ENCODE measurements around the gene CAAP1.
"Not testable (repeated sequence)": the region's sequence is repeated elsewhere in the genome, so short reads cannot be mapped to it uniquely, and the experiment has no call there.

Gene CAAP1, protein sequence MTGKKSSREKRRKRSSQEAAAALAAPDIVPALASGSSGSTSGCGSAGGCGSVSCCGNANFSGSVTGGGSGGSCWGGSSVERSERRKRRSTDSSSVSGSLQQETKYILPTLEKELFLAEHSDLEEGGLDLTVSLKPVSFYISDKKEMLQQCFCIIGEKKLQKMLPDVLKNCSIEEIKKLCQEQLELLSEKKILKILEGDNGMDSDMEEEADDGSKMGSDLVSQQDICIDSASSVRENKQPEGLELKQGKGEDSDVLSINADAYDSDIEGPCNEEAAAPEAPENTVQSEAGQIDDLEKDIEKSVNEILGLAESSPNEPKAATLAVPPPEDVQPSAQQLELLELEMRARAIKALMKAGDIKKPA

DNA sequence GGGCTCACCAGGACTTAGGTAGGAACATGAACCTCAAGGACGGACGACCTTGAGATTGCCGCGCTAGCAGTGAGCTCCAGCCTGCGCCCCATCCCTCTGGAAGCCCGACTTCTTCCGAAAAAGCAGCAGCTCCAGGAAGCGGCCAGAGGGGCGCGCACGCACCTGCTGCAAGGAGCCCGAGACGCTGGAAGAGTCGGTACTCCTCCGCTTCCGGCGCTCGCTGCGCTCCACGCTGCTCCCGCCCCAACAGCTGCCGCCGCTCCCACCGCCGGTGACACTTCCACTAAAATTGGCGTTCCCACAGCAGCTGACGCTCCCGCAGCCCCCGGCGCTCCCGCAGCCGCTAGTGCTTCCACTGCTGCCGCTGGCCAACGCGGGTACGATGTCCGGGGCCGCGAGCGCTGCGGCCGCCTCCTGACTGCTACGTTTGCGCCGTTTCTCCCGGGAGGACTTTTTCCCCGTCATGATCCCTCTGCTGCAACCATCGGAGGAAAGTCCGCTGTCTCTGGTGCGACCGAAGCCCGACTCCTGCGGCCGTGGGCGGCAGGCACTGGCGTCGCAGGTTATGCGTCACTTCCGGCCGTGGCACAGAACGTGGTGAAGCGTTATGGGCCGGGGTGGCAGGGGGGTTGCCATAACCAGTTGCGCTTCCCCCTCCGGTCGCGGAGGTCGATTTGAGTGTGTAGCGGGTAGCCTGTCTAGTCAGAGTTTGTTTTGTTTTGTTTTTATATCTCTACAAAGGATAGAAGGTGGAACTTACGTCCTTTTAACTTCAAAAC, at the start of gene CAAP1:
CAAP1 (minus strand) TSS at position 552 of the 779 bp plus-strand sequence; CDS start at position 465, 87 bp downstream.
- DNase-seq (ENCODE audit: low read depth in 2 of 2), result peak; percentile 89 to 94

DNA sequence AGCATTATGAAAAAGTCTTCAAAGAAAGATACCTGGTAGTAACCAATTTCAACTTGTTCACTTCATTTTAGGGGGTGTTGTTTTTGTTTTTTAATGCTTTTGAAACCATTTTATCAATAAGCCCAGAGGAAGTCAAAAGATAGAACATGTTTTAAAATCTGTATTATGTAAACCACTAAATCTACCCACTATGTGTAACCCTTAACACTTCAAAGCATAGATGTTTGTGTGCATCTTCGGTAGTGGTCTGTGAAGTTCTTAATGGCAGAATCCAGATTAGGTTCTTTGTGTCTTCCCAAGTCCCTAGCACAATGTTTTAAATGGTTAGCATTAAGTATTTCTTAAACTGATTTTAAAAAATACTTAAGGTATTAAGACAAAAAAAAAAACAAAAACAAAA, 48.2 kb upstream of the CAAP1 start:
- DNase-seq (ENCODE audit: low read depth in 2 of 2), result no peak

DNA sequence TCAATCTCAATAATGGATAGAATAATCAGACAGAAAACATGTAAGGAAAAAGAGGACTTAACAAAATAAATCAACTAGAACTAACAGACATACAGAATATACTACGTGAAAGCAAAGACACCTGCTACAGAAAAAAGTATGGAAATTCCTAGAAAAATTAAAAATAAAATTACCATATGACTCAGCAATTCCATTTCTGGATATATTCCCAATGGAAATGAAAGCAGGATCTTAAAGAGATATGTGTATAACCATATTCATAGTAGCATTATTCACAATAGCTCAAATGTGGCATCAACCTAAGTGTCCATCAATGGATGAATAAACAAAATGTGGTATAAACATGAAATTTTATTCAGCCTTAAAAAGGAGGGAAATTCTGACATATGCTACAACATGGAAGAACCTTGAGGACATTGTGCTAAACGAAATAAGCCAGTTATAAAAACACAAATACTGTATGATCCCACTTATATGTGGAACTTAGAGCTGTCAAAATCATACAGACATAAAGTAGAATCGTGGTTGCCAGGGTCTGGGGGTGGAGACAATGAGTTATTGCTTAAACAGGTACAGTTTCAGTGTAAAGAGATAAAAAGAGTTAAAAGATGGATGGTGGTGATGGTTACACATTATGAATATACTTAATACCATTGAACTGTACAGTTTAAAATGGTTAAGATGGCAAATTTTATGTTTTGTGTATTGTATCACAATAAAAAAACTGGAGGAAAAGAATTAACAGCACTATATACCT, 47.5 kb upstream of the CAAP1 start:
- DNase-seq (ENCODE audit: low read depth in 2 of 2), result no peak

DNA sequence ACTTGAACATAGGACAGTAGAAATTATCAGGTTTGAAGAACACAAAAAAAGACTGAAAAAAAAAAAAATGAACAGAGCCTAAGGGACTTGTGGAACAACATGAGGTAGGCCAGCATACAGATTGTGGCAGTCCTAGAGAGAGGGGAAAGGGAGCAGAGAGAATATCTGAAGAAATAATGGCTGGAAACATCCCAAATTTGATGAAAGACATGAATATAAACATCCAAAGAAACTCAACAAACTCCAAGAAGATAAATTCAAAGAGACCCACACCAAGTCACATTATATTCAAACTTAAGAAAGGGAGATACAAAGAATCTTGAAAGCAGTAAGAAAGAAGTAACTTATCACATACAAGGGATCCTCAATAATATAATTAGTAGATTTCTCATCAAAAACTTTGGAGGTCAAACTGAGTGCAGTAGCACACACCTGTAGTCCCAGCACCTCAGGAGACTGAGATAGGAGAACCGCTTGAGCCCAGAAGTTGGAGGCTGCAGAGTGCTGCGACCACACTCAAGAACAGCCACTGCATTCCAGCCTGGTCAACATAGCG, 45.3 kb upstream of the CAAP1 start:
- DNase-seq (ENCODE audit: low read depth in 2 of 2), result no peak

DNA sequence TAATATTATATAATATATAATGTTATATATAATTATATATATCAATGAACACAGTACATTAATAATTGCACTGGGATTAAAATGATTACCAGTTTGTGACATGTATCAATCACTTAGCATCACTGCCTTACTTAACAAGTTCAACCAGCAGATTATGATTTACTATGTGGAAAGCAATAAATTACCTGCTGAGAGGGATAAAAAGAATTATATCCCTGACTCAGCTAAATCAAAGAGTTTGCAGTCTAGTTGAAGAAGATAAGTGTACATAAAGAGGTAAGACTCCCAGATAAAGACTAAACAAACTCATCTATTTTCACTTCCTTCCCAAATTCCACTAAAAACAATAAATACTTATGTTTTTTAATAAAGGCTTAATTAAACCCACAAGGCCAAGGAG, 43.2 kb upstream of the CAAP1 start:
- DNase-seq (ENCODE audit: low read depth in 2 of 2), result no peak

DNA sequence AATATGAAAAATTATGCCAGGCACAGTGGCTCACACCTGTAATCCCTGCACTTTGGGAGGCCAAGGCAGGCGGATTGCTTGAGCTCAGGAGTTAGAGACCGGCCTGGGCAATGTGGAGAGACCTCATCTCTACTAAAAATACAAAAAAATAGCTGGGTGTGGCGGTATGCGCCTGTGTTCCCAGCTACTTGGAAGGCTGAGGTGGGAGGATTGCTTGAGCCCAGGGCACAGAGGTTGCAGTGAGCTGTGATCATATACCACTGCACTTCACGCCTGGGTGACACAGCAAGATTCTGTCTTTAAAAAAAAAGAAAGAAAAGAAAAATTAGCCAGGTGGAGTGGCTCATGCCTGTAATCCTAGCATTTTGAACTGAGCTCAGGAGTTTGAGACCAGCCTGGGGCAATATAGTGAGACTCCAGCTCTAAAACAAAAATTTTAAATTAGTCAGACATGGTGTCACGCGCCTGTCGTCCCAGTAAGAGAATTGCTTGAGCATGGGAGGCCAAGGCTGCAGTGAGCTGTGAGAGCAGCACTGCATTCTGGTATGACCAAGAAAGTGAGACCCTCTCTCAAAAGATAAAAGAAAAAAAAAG, 36.4 kb upstream of the CAAP1 start:
- no peak for DNase-seq (ENCODE audit: low read depth in 2 of 2)

DNA sequence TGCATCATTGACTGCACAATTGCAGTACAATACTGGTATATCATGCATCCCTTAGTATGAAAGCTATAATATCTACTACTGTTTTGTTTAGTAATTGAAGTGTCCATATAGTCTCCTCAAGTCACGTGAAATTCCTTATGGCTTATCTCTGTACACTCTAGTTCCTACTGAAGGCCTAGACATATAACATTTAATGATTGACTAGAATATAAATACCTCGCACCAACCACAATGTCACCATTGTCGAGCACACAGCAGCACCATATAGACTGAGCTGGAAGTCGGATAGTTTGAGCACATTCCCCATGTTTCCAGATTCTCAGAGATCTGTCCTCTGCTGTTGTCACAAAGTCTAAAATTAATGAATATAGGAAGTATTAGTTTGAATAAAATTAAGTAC, 33.0 kb upstream of the CAAP1 start:
- no peak for DNase-seq (ENCODE audit: low read depth in 2 of 2)

DNA sequence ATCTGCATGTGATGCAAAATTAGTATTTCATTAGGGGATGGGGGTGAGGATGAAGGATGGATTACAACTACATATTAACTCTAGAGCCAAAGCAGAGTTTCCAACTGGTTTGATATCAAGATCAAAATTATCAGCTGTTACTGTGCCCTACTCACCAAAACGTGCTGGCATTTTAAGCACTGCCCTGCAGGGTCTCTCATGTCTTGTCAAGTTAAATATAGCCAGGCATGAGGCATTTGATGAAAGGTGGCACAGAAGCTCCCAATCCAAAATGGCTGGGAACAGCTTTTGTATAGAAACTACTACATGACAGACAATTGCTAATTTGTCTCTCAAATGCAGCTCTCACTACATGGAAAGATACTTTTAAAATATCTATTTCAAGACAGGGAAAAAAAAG, 27.1 kb upstream of the CAAP1 start:
- DNase-seq (ENCODE audit: low read depth in 2 of 2), result no peak

DNA sequence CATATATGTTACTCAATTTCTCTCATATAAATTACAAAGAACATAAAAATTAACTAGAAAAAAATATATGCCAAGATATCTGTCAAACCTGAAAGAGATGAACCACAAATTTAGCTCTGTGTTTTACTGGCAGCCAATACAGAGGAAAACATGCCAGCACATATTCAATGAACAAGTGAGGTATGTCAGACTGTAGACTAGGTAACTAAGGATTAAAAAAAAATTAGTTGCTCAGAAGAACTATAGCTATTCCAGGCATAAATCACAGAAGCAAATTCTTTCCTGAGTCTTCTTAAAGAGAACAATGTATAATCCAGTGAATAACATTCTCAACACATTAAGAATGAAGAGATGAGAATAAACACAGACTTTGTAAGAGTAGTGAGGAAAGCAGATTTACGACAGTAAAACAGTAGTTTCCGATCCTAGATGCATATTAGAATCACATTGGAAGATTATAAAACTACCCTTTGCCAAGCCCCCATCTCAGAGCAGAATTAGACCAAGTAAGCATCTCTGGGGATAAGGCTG, 20.6 kb upstream of the CAAP1 start:
- no peak for DNase-seq (ENCODE audit: low read depth in 2 of 2)

DNA sequence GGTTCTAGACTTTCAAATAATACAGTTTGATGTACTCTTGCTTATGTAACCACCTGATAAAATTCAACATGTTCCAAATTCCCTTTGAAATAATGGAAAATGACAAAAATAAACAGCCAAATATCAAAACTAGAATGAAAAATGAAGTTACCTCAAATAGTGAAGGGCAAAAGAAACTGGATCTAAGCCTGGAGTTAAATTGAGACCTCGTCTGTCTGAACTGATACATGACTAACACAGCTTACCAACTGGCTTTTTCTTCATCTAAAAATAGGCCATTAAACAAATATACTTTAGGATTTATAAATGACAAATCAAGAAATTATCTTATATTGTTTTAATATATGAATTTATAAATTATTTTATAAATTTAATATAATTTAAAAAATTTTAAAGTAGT, 12.1 kb upstream of the CAAP1 start:
- no peak for DNase-seq (ENCODE audit: low read depth in 2 of 2)

DNA sequence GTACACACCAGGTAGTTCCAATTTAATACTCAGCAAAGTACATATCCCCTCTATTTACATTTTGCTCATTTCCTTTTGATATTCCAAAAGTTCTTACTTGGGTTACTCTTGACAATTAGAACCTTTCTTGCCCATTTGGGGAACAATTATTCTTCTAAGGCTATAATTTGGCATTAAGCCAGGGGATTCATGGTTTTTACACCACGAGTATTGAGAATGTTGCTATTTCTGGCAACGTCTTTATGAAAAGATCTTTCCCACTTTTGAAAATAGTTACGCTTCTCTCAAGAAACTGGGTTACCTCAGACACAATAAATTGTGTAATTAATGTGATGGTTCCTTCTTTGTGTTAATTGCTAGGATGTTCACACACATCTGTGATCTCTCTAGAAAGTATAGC, 11.5 kb upstream of the CAAP1 start:
- no peak for DNase-seq (ENCODE audit: low read depth in 2 of 2)

DNA sequence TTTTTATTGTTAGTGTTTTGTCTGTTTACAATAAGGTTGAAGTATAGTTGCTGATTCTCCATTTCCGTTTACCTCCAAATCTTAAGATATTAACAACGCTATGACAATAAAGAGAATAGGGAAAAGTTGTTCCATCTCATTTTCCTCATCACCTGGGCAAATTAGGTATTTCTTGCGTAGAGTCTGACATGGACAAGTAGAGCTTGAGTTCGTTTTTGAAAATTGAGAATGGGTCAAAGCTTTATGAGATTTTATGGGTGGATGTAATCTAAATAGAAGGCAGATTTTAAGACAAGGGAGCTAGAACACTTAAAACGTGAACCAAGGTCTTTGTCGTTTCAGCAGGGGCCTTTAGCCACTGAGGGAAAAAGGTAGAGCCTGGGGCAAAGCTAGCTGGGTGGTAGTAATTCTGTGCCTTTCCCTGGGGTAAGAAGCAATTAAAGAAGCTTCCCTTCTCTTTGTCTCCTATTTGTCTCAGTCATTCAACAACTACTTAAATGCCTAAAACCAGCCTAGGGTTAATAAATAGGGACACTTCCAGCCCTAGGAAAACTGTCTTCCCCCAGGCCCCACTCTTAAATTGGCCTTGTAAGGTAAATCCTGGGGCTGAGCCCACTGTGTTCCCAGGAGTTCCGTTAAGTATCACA, 551 bp upstream of the CAAP1 start:
- no peak for DNase-seq (ENCODE audit: low read depth in 2 of 2)

DNA sequence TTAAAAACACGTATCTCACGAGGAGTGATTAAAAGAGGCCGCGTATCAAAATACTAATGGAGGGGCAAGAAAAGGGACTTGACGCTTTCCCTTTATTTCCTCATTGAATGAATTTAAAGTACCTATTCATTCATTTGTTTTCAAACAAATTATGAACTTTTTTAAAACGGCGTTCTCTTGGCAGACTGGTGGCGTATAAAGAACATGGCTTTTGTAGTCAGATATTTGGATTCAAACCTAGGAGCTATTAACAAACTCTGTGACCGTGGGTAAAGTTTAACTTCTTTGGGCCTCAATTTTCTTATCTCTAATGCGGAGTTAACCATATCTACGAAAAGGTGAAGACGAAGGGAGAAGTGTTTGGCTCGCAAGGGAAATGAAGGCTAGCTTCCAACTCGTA, 876 bp downstream of the CAAP1 start:
- DNase-seq (ENCODE audit: low read depth in 2 of 2), result no peak

DNA sequence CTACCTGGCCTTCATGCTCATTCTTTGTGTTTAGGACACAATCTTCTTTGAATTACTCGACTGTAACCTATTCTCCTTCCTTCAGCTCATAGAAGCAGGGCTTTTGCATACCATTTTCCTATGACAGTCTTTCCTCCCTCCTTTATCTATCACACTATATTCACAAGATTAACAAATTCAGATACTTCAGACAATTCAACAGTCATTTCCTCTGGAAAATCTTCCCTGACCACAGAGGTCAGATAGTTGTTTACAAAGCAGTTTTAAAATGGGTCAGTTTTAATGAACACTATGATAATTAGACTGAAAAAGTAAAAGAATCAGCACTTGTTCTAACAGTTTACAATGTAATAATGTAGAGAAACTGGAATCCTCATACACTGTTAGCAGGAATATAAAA, 4.3 kb downstream of the CAAP1 start:
- no peak for DNase-seq (ENCODE audit: low read depth in 2 of 2)

DNA sequence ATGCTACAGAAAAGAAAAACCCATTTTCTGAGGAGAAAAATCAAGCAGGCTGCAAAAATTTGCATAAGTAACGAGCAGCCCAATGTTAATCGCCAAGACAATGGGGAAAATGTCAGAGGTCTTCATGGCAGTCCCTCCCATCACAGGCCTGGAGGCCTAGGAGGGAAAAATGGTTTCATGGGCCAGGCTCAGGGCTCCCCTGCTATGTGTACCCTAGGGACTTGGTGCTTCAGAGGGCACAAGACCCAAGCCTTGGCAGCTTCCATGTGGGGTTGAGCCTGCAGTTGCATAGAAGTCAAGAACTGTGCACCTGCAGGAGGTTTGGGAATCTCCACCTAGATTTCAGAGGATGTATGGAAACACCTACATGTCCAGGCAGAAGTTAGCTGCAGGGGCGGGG, 10.4 kb downstream of the CAAP1 start:
- DNase-seq (ENCODE audit: low read depth in 2 of 2), result no peak

DNA sequence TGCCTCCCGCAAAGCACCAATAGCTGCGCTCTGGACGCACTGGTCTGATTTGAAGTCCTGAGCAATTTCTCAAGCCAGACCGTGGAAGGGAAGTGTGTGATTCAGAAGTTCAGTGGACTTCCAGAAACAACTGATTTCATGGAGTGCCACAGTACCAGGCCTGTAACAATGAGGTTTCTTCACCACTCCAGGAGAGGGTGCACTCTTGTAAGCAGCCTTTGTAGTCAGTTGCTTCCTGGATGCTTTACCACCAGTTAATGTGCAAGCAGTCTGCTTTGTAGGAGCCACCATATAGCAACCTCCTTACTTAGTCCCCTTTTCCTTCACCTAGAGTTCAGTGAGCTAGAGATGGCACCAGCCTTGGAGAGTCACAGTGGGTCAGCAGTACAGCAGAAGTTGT, 12.3 kb downstream of the CAAP1 start:
- DNase-seq (ENCODE audit: low read depth in 2 of 2), result no peak

DNA sequence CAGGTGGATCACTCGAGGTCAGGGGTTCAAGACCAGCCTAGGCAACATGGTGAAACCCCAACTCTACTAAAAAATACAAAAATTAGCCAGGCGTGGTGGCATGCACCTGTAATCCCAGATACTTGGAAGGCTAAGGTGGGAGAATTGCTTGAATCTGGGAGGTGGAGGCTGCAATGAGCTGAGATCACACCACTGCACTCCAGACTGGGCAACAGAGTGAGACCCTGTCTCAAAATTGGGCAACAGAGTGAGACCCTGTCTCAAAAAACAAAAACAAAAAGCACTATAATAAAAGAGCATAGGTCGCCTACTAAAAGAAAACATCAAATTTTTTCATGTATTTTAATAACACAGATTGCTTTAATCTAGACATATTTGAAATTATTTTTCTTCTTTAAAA, 17.4 kb downstream of the CAAP1 start:
- DNase-seq (ENCODE audit: low read depth in 2 of 2), result not testable (repeated sequence)

DNA sequence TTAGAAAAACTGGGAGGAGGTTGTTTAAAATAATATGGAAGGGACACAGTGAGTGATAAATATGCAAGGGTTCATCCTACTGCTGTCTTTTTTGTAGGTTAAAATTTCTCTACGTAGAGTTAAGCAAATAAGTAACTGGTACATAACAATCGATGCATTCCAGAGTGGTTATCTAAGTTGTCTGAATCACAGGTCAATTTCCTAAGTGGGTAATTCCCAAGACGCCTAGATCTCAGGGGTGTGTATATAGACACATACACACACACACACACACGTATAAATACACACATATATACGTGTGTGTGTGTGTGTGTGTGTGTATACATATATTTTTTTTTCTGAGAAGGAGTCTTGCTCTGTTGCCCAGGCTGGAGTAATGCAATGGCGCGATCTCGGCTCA, 22.3 kb downstream of the CAAP1 start:
- no peak for DNase-seq (ENCODE audit: low read depth in 2 of 2)

DNA sequence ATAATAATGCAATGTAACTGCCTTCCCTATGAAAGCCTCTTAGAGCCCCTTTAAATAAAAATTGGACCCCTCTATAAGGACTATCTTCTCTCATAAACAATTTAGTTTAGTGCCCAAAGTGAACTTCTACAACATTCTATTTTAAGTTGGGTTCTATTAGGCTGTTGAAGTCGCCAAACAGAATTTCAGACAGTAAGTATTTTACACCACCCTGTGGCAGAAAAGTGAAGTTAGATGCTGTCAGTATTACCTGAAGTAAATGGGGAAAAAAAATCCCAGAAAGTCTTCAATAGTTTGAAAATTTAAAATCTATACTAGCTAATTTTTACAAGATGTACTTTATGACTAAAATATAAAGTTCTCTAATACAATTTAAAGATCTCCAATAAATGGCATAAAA, 29.5 kb downstream of the CAAP1 start:
- no peak for DNase-seq (ENCODE audit: low read depth in 2 of 2)

DNA sequence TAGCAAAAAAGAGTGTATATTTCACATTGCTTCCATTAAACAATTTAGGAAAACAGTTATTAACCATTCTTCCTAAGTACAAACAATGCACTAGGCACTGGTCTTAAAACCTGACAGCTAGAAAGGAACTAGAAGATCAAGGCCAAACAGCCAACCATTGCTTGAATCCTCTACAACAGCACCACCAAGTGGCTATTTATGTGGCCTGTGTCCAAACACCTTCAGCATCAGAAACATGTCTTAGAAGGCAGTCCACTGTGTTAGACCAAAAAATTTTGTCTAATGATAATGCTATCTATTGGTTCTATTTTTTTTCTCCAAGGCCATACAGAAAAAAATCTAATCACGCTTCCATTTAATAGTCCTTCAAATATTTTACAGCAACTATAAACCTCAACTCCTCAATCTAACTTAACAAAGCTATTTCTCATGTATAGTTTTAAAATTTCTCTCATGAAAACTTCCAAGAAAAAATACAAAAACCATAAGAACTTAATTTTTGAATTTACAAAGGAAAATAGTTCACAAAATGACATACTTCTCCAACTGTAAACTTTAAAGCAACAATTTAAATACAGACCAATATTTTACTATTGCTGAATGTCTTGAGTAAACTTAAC, 36.1 kb downstream of the CAAP1 start:
- DNase-seq (ENCODE audit: low read depth in 2 of 2), result no peak

DNA sequence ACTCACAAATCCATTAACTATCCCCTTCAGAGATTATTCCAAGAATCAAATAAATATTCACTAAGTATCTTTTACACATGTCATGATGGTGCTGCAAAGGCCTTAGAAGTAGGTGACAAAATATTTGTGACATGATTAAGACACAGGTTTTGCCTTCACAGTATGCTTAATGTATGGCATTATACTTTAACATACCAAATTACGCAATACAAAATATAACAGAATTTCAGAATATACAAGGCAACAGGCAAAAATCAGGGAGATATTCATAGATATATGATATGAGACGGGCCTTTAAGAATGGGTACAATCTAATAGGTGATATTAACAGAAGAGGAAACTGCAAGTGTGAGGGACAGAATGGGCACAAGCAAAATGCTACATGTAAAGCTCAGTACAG, 41.6 kb downstream of the CAAP1 start:
- no peak for DNase-seq (ENCODE audit: low read depth in 2 of 2)

All from stimulated activated CD4-positive, alpha-beta T cell treated with anti-CD3 and anti-CD28 coated beads, Interleukin-4, amount 100 ng/mL, for 48 hours (primary cell).